ENCODE results near the gene TTC1. TPM values are rescaled to one million over a fixed set of nuclear protein-coding genes. Genes with fewer than 3 reads are reported as not detected.

The TTC1 gene
- total RNA-seq, 2 experiments from 2014 or later, result 50.2 to 57.5 TPM

- Mint-ChIP-seq H3K27me3 (peaks cover 48% of the 10 kb centered on the region), H3K4me3 (no peak overlapping the region), H3K4me1 (ENCODE audit: low read depth) (peaks cover 11% of the 10 kb centered on the region), H3K9me3 (no peaks in the 10 kb centered on the region), H3K27ac (no peak overlapping the region), H3K36me3 (ENCODE audit: low read depth) (no peaks in the 10 kb centered on the region)
- intact Hi-C loops (cut with micrococcal nuclease), result no loop called here
- no peak for DNase-seq
- ChIA-PET CTCF (interaction anchor here (0.6 to 6.3 kb wide), 2 partner anchors 15 to 1140 kb away, joined by 3 to 27 read pairs; no protein-coding TSS in a partner anchor), POLR2A (no interaction called here)
- ATAC-seq, result no peak
- TF ChIP-seq CTCF (IDR thresholded peaks at IDR 0.05), result no peak
Measured at GRCh38 chr5:159971931-159972461, 36.9 kb upstream of the TTC1 start.

GRCh38 chr5:159972538-159973362, 36.2 kb upstream of the TTC1 start:
- Mint-ChIP-seq H3K4me3 (peak overlapping the region; percentile 60), H3K4me1 (ENCODE audit: low read depth) (peaks cover 11% of the 10 kb centered on the region), H3K9me3 (no peaks in the 10 kb centered on the region), H3K27ac (no peak overlapping the region), H3K36me3 (ENCODE audit: low read depth) (no peaks in the 10 kb centered on the region), H3K27me3 (peaks cover 43% of the 10 kb centered on the region)
- intact Hi-C loops (cut with micrococcal nuclease), result no loop called here
- DNase-seq (peak; percentile 9), ATAC-seq (no peak)
- TF ChIP-seq CTCF (IDR thresholded peaks at IDR 0.05), result no peak
- ChIA-PET CTCF (interaction anchor here (0.6 to 6.3 kb wide), 2 partner anchors 14 to 1140 kb away, joined by 3 to 27 read pairs; no protein-coding TSS in a partner anchor), POLR2A (no interaction called here)

- ChIA-PET CTCF (interaction anchor here (6.3 kb wide), 1 partner anchor 12 kb away, joined by 27 read pairs; no protein-coding TSS in a partner anchor), POLR2A (no interaction called here)
- peaks cover 11% of the 10 kb centered on the region for H3K4me1 Mint-ChIP-seq (ENCODE audit: low read depth)
- no peaks in the 10 kb centered on the region for H3K36me3 Mint-ChIP-seq (ENCODE audit: low read depth)
- intact Hi-C loops (cut with micrococcal nuclease), result no loop called here
- peaks cover 46% of the 10 kb centered on the region for H3K27me3 Mint-ChIP-seq
- H3K4me3 Mint-ChIP-seq, result no peak overlapping the region
- no peak for TF ChIP-seq CTCF (IDR thresholded peaks at IDR 0.05)
- no peak for DNase-seq
- H3K27ac Mint-ChIP-seq, result no peak overlapping the region
- no peak for ATAC-seq
- no peaks in the 10 kb centered on the region for H3K9me3 Mint-ChIP-seq
Measured at GRCh38 chr5:159975462-159976019, 33.4 kb upstream of the TTC1 start.

GRCh38 chr5:159976921-159977320, 32.0 kb upstream of the TTC1 start:
- Mint-ChIP-seq H3K4me3 (no peak overlapping the region), H3K36me3 (ENCODE audit: low read depth) (no peaks in the 10 kb centered on the region), H3K27ac (no peak overlapping the region), H3K9me3 (no peaks in the 10 kb centered on the region), H3K4me1 (ENCODE audit: low read depth) (peaks cover 7% of the 10 kb centered on the region), H3K27me3 (peaks cover 38% of the 10 kb centered on the region)
- no peak for TF ChIP-seq CTCF (IDR thresholded peaks at IDR 0.05)
- intact Hi-C loops (cut with micrococcal nuclease), result no loop called here
- ChIA-PET POLR2A (no interaction called here), CTCF (interaction anchor here (6.3 kb wide), 1 partner anchor 10 kb away, joined by 27 read pairs; no protein-coding TSS in a partner anchor)
- DNase-seq, result no peak
- ATAC-seq, result no peak

- POLR2A ChIA-PET, result no interaction called here
- ATAC-seq, result no peak
- CTCF ChIA-PET, result interaction anchor here (1.0 to 6.3 kb wide), 3 partner anchors 9 to 14 kb away, joined by 3 to 27 read pairs (median 6); no protein-coding TSS in a partner anchor
- Mint-ChIP-seq H3K27ac (no peak overlapping the region), H3K9me3 (no peaks in the 10 kb centered on the region), H3K4me3 (no peak overlapping the region), H3K36me3 (ENCODE audit: low read depth) (no peaks in the 10 kb centered on the region), H3K27me3 (peaks cover 30% of the 10 kb centered on the region), H3K4me1 (ENCODE audit: low read depth) (no peaks in the 10 kb centered on the region)
- intact Hi-C loops (cut with micrococcal nuclease), result no loop called here
- no peak for TF ChIP-seq CTCF (IDR thresholded peaks at IDR 0.05)
- no peak for DNase-seq
Measured at GRCh38 chr5:159978358-159978757, 30.6 kb upstream of the TTC1 start.
